ENCODE results near the gene TNS3.
A peak's percentile ranks its signal among the peaks of the same experiment; 100 is the strongest.
"Not testable (repeated sequence)": the region's sequence is repeated elsewhere in the genome, so short reads cannot be mapped to it uniquely, and the experiment has no call there.

Gene TNS3

DNA sequence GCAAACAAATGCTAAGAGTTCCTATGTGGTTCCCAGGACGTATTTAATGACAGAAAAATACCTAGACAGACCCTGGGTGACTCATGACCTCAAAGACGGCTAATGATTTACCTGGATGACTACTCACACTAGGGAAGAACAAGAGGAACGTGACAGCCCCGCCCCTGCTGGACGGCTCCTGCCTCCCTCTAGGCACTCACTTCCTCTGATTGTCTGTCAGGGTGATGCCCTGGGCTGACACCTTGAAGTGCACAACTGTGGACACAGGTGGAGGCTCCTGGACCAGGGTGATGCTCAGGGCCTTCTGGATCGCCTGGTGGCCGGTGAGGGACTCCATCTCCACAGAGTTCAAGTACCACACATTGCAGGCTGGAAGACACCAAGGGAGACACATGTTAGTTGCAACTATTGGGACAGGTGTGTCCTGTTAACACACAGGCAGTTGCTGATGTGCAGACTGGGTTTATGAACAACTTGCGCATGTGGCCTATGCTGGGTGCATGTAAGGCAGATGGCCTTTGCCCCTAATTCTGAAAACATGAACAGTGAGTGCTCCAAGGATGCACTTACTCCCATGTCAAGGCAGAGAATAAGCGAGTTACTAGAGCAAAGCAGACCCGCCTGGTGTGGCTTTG is 298.3 kb downstream of the TNS3 start:
- DNase-seq (ENCODE audit: low spot score), result no peak

DNA sequence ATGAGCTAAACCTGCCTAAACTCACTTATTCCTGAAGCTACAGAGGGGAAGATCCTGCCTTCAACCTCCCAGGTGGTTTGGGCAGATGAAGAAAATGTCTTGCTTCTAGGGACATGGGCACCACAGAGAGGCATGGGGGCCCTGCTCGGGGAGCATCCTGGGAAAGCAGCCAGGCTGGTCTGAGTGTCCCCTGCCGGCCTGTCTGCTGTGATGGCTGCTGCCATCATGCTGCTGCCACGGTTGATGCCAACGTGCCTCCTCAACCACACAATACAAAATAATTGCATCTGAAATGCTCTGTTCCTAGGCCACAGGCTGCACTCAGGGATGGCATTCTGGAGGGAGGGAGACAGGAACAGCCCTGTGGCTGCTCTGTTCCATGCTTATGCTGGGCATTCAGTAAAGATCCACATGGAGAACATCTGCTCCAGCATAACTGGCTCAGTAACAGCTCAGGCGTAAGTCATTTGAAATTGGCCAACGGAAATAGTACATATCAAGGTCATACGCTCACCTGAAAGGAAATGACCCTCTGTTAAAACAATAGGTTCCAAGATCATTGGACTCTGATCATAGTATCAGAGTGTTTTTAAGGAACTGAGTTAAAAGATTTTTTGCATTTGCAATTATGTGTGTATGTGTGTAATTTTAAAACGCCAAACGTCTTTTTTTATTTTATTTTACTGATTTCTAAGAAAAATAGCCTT is 299.0 kb downstream of the TNS3 start:
- no peak for DNase-seq (ENCODE audit: low spot score)

DNA sequence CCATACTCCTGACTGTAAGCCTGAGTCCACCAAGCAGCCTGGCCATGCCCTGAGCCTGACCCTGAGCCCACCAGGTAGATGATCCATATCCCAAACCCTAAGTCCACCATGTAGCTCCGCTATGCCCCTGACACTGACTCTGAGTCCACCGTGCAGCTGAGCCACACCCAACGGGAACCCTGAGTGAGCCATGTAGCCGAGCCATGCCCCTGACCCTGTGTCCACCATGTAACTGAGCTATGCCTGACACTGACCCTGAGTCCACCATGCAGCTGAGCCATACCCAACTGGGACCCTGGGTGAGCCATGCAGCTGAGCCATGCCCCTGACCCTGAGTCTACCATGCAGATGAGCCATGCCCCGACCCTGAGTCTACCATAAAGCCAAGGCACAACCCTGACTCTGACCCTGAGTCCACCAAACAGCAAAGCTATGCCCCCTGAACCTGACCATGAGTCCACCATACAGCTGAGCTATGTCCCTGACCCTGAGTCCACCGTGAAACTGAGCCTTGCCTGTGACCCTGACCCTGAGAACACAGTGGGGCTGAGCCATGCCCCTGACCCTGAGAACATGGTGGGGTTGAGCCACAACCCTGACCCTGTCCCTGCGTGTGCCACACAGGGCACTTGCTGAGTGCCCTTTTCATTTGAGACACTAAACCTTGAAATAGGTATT is 299.8 kb downstream of the TNS3 start:
- DNase-seq (ENCODE audit: low spot score), result no peak

DNA sequence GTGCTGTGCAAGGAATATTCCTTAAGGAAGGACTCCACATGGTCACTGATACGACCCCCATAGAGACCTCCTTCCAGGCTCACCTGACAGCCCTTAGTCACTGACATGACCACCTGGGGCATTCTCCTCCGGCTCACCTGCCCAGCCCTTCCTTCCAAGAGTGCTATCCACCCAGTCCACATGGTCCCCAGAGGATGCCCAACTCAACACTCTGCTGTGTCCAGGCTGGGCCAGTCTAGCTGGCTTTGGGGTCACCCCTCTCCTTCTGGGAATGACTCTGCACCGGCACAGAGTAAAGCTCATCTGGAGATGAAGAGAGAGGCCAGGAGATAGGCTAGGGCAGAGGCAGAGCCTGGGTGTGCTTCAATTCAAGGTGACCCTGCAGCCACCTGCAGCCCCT is 300.8 kb downstream of the TNS3 start:
- no peak for DNase-seq (ENCODE audit: low spot score)

DNA sequence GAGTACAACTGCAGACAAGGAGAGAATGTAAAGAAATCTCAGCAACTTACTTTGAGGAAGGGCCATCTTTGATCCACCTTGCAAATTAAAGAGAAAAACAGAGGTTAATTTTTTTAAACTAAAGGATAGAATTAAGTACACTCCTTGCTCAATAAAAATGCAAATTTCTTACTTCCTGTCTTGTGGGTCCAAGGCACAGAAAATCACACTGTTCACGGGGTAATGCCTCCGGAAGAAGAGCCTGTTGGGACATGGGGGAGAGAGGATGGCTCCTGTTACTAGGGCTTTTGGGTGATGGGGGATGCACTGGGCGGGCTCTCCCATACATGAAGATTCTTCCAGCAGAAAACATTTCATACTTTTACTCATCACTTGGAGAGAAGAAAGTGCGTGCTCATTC is 301.8 kb downstream of the TNS3 start:
- DNase-seq (ENCODE audit: low spot score), result no peak

DNA sequence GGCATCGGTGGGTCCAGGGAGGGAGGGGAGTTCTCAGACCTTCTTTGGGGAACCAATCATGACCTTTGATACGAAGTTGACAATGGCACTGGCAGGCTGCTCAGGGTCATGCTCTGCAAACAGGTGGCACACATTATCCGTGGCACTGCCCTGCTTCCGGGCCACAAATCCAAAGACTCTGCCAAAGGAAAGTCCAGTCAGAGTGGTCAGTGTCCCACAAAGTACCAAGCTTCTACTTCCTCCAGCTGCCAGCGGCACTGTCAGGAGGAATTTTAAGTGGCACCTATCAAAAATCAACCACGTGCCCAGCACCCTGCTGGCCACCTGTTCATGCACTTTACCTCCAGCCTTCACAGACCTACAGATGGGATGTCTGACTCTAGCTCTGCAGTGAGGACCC is 303.9 kb downstream of the TNS3 start:
- no peak for DNase-seq (ENCODE audit: low spot score)

DNA sequence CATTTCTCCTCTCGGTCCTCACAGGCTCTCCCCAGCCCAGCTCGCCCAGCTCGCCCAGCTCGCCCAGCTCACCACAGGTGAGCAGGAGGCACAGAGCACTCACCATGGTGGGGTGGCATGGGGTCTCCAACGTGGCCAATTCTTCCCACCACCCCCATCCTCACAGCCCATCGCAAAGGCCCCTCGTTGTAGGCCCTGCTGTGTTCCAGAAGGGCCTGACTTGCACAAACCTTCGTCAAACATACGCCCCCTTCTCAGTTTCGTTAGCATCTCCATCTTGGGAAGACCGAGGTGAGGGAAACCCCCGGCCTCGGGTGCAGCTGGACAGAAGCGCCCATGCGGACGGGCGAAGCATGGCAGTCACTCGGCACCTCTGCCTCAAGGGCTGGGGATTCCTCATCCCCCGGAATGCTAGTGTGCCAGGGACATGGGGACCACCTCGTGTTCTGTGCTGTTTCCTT is 304.6 kb downstream of the TNS3 start:
- DNase-seq (ENCODE audit: low spot score), result no peak

DNA sequence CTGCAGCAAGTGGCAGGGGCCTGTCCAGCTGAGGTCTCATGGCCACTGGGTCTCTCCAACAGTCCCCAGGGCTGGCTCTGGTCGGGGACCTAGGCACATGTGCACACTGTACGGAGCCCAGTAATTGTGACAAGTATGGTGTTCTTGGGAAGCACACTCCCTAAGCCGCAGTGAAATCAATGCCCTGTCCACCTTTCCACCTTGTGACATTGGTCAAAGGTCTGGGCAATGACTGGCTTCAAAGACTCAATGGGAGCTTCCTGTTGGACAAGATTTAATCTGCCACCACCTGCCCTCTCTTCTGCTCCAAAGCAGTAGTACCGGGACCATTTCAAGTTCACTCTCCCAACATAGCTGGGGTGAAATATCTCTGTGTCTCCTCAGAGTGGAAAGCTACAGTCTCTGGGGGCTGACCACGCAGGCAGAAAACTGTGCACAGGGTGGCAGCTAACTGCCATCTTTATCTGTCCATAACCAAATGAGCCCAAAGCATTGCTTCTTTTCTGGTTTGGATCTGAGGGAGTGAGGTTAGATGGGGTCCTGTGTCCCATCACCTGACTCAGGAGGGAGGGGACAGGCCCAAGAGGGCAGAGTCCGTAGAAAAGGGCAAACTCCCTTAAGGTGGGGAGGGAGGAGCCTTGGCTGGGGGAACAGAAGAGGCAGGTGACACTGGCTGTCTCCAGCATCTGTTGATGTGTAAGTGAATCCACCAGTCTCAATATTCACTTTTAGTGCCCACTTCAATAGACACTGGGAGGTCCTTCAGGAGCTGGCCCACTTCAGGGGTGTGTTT is 307.7 kb downstream of the TNS3 start:
- DNase-seq (ENCODE audit: low spot score), result no peak

DNA sequence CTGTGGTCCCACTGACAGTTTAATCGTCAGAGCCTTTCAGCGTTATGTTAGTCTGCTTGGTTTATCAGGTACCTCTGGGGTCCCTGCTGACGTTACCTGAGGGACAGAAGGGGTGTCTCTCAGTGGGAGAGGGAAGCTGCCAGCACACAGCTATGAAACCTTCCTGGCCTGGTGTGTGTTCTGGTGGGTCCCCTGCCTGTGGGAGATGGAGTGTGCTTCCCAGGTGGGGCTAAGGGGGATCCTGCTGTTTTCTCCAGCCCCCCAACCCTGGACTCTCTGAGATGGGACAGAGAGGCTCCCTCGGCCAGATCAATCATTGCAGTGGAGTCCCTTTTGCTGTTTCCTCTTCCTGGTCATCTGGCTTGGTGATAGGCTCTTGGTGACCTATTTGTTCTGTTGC is 308.8 kb downstream of the TNS3 start:
- no peak for DNase-seq (ENCODE audit: low spot score)

DNA sequence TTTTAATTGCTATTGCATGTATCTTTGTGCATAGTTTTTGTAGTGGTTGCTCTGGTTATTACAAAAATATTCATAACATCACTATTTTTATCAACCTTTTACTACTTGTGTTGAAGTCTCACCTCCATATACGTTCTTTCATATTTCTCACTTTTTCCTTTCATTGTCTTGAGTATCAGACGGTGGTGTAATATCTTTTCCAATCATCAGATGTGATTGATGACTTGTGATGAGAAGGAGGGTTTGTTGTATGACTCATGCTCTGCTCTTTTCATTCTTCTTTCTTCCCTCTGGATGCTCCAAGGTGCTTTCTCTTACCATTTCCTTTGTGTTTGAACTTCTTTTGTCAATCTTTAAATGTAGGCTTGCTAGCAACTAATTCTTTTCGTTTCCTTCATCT is 310.2 kb downstream of the TNS3 start:
- DNase-seq (ENCODE audit: low spot score), result no peak

DNA sequence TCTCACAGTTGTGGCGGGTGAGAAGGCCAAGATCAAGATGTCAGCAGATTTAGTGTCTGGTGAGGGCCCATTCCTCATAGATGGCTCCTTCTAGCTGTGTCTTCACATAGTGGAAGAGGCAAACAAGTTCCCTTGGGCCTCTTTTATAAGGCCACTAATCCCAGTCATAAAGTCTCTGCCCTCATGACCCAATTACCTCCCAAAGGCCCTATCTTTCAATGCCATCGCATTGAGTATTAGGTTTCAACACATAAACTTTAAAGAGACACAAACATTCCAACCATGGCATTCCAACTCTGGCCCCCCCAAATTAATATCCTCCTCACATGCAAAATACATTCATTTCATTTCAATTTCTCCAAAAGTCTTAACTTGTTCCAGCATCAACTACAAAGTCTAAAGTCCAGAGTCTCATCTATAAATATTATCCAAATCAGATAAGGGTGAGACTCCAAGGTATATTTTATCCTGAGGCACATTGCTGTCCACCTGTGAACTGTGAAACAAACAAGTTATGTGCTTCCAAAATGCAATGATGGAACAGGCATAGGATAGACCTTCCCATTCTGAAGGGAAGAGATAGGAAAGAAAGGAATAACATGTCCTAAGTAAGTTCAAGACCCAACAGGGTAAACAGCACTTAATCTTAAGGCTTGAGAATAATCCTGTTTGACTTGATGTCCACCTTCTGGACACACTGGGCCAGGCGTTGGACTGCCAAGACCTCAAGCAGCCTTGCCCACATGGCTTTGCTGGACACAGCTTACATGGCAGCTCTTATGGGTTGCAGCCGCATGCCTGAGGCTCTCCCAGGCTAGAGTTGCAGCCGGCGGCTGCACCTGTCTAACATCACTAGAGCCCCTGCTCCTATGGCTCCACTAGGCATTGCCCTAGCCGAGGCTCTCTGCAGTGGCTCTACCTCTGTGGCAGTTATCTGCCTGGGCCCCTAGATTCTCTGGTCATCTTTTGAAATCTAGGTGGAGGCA is 312.8 kb downstream of the TNS3 start:
- no peak for DNase-seq (ENCODE audit: low spot score)

DNA sequence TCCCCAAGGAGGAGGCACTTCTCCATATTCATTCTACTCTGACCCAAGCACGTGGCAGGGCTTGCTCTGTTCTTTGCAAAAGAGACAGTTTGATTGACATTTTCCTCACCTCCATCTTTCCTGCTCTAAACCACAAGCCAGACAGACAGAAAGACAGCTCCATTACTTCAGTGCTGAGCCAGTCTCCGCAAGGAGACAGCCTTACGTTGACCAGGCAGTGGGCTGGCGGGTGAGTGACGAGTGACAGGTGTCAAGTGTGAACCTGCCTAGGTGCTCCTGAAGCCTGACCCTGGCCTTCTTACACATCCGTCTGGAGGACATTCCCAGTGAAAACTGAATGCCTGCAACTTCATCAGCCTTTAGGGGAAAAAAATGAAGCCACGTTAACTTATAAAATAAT is 314.6 kb downstream of the TNS3 start:
- DNase-seq (ENCODE audit: low spot score), result no peak

DNA sequence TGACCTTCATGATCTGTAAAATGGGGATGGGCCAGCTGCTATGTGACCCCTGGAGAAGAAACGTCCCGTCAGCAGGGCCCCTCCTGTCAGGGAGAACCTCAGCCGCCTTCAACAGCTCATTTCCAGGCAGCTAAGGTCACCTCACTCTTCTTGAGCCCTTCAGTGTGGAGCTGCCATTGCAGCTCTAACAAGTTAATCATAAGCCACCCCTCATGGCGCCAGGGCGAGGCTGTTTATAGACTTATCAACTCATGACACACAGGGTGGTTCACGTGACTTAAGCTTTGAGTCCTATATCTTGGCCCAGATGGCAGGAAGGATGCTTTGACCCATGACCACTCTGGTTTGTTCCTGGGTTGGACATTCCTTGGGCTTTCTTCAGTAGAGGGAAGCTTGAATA is 315.1 kb downstream of the TNS3 start:
- DNase-seq (ENCODE audit: low spot score), result no peak

DNA sequence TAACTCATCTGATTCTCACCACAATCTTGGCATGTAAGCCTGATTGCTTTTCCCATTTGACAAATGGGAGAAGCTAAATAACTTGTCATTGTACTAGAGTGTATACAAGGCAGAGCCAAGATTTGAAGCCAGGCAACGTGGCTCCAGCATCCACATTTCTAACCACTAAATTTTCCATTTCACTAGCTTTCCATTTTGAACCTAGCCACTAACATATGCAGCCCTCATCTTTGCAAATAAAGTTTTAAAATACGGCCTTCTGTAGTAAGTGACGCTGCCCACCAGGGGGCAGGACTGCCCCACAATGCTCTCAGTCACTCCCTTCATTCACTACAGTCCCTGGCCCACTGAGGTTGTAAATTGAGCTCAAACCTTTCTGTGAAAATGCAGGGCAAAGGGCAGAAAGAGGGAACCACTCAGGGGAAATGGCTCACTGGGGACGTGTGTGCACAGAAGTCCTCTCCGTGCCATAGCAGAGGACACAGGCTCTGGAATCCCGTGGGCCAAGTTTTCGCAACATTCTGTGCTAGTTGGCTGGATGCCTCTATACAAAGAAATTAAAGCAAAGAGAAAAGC is 315.7 kb downstream of the TNS3 start:
- peak; percentile 66 for DNase-seq (ENCODE audit: low spot score)

DNA sequence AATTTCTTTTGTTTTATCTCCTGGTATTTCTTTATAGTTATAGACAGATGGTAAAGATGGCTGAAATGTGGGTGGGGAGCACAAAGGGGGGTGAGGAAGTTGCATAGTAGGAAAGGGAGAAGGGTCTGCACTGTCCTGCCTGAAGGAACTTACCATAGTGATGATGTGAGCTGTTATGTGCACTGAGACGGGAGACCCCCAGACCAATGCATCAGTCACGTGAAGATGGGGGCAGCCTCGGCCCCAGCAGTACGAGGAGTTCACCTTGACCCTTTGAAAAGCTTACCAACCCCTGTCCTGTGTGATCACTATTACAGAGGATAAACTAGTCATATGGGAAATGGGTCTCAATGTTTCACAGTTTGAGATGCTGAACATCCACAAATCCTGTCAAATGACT is 316.3 kb downstream of the TNS3 start:
- DNase-seq (ENCODE audit: low spot score), result no peak

DNA sequence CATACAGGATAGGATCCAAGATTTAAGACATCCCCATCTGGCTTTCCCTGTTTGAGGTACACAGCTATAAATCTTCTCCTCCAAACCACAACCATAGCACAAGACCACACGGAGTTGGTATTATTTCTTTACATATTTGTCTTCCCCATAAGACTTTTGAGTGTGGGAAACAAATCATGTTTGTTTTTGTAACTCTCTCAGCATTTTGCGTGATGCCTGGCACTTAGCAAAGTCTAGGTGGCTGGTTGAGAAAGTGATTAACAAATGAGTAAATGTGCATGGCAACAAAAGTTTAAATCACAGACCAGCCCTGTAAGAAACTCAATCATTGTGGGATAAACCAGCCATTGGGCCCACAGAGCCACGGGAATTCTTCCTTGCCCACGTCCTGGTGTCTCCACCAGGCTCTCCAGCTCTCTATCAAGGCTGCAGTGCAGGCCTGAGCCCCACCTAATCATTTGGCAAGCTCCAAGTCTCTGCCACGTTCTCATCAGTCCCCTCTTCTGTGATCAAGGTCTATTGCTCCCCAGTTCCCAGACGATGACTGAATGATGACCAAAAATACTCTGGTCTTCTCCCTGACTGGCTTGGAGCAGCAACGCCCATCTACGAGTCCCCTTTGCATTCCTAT is 317.8 kb downstream of the TNS3 start:
- no peak for DNase-seq (ENCODE audit: low spot score)

DNA sequence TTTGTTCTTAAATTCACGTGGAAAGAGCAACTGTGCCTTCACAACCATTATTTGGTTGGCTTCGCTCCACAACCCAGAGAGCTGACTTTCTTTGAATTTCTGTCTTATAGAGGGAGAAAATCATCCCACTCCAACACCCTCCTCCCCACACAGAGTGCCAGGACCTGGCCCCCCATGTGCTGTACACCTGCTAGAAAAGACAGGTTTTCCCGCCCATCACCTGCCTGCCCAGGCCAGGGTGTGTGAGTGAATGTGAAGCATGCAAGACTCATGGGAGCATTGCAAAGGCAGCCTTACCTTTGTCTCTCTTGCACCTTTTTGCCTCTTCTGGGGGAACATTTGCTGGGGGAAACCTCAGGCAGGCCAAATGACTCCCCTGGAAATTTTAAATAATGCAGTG is 319.0 kb downstream of the TNS3 start:
- no peak for DNase-seq (ENCODE audit: low spot score)

DNA sequence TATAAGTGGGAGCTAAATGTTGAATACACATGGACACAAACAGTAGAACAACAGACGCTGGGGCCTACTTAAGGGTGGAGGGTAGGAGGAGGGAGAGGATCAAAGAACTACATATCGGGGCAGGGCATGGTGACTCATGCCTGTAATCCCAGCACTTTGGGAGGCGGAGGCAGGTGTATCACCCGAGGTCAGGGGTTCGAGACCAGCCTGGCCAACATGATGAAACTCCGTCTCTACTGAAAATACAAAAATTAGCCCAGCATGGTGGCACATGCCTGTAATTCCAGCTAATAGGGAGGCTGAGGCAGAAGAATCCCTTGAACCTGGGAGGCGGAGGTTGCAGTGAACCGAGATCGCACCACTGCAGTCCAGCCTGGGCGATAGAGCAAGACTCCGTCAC is 319.8 kb downstream of the TNS3 start:
- not testable (repeated sequence) for DNase-seq (ENCODE audit: low spot score)

DNA sequence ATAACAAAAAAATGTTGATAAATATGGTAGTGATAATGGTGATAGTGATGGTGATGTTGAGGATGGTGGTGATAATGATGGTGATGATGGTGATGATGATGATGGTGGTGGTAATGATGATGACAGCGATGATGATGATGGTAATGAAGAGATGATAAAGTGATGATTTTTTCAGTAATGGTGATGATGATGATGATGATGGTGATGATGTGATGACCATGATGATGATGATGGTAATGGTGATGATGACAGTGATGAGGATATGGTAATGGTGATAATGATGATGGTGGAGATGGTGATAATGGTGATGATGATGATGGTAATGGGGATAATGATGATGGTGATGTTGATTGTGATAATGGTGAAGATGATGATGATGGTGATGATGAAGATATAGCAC is 321.6 kb downstream of the TNS3 start:
- no peak for DNase-seq (ENCODE audit: low spot score)

DNA sequence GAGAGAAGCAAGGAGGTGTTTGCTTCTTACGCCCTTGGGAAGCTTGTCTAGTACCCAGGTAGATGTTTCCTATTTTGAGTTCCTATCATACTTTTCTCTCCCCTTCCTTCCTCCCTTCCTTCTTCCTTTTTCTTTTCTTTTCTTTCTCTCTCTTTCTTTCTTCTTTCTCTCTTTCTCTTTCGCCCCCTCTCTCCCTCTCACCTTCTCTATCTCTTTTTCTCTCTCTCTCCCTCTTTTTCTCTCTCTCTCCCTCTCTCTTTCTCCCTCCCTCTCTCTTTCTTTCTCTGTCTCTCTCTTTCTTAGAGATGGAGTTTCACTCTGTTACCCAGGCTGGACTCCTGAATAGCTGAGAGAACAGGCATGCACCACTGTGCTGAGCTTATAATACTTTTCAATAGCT is 322.2 kb downstream of the TNS3 start:
- DNase-seq (ENCODE audit: low spot score), result no peak

DNA sequence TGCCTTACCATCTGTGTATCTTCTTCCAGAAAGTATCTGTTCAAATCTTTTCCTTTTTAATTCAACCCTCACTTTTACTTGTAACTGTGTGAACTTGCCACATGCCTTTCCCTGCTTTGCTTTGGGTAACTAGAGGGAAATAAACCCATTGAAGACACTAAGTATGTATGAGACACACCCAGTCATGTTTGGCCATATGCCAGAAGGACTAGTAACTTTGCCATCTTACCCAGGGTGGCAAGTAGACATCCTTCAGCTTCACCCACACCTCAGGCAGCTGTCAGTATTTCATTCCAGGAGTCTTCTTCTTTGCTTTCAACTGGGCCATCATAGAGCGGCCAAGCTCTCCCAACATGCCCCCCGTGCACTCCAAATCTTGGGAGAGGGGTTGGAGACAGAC is 323.1 kb downstream of the TNS3 start:
- DNase-seq (ENCODE audit: low spot score), result no peak

All from kidney capillary endothelial cell (primary cell).